Left renal pelvis (tissue), 4 donors: Measurements from ENCODE around the gene NELL1. TPM values are rescaled to one million over a fixed set of nuclear protein-coding genes. Genes with fewer than 3 reads are reported as not detected.

Experiments
- DNase-seq, 4 donors: peaks; one replicate each; pipeline ENCODE4 v3.0.0-alpha.2; 2013; ENCODE audit warnings: low read depth in 4 of 4, low spot score in 3 of 4
- polyA plus RNA-seq, 4 donors: library from polyadenylated mRNA; unstranded; fragments of 120-200 nt; gene quantifications; one replicate each; pipeline ENCODE4 v1.2.1, GENCODE V29; 2013; ENCODE audit not compliant: insufficient read length in 4 of 4

NELL1 gene
- polyA plus RNA-seq, 4 donors, result 0.98 to 3.6 (median 2.6) TPM

DNA sequence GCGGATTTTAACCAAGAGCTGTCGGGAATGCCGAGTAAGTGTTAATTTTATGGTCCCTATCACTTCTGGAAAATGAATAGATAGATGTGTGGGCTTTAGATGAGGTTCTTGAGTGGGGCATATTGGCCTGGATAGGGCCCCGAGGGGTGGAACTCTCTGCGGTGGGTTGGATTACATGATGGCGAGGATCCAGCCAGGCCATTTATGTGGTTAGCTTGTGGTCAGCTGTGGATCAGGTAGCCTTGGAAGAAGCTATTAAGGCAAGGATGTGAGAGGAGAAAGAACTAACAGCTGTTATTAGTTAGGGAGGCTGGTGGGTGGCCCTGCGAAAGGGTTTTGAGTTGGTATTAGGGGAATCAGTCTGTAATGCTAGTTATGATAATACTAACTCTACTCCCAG lies 268.4 kb downstream of the NELL1 start:
- DNase-seq, result no peak

DNA sequence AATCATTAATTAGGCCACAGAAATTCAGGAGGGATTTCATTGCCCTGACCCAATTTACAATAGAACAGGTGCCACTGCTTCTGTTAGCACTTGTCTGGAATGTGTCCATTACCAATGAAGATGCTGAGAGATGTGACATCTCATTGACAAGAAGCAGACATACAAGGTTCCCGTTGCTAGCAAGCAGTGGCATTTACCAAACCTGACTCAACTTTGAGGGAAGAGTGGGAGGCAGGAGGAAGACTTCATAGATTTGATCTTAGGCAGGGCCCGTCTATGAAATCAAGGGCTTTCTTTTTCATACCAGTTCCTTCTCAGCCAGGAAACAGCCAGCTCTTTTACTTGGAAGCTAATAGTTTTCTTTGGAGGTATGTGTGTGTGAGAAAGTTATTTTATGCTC lies 280.2 kb downstream of the NELL1 start:
- no peak for DNase-seq

- DNase-seq, result no peak
Measured at GRCh38 chr11:20962581-20962980, 293.2 kb downstream of the NELL1 start.

DNA sequence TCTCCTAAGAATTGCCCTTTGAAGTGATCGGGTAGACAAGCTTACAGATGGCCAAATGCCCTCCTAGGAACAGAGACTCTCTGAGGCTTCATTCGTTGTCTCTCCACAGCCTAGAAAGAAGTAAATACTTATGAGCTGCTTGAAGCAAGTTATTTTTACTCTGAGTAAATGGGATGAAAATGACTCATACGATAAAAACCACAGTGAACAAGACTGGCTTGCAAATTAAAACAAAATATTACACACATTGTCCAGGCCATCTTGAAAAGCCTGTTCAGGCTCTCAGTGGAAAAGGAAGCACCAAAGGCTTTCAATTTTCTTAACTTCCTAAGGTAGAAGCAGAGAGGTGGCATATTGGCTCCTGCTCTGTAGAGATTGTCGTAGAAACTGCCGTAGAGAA lies 294.2 kb downstream of the NELL1 start:
- no peak for DNase-seq

- DNase-seq, result no peak
Measured at GRCh38 chr11:20964985-20965384, 295.6 kb downstream of the NELL1 start.

GRCh38 chr11:20966489-20966888 lies 297.1 kb downstream of the NELL1 start:
- no peak for DNase-seq

DNA sequence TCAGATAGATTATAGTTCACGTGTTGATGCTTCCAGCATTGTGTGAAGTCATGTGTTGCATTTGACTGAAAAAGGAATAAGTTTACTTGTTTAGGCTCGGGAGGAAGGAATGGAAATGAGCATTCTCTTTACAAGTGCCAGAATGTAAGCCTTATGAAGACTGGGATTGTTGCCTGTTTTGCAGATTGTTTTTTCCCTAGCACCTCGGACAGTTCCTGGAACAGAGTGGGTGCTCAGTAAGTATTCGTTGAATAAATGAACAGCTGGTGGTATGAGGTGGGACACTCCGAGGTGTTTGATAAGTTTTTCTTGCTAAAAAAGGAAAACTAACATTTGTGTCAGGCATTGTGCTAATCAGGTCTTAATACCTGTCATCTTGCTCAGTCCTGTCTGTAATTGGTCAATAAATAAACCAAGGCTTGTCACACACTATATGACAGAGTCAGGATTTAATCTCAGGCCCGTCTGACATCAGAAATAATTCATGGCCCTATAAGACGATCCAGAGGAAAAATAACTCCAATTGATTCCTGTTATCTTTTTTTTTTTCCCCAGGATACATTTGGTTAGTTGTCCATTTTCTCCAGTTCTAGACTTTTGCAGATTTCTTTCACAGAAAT lies 304.7 kb downstream of the NELL1 start:
- no peak for DNase-seq

- DNase-seq, result no peak
Measured at GRCh38 chr11:20980736-20981135, 311.4 kb downstream of the NELL1 start.

DNA sequence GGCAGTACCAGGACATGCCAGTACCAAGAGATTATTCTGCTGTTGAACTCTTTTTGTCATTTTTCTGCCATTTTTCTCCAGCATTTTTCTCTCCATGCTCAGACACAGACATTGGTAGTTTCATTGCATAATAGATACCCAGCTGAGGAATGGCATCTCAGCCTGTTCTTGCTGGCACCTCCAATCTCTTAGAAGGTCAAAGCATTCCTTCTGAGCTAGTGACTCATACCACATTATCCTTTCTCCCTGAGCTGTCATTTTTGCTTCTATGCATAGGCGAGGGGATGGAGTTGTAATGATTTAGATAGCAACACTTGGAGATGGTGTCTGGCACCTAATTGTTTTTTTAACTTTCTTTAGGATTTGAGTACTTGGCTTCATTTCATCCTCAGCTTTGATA lies 321.1 kb downstream of the NELL1 start:
- DNase-seq, result no peak

- no peak for DNase-seq
Measured at GRCh38 chr11:20991471-20991870, 322.1 kb downstream of the NELL1 start.

- DNase-seq, result no peak
Measured at GRCh38 chr11:21007297-21007696, 337.9 kb downstream of the NELL1 start.

GRCh38 chr11:21018248-21018647 lies 348.9 kb downstream of the NELL1 start:
- no peak for DNase-seq

DNA sequence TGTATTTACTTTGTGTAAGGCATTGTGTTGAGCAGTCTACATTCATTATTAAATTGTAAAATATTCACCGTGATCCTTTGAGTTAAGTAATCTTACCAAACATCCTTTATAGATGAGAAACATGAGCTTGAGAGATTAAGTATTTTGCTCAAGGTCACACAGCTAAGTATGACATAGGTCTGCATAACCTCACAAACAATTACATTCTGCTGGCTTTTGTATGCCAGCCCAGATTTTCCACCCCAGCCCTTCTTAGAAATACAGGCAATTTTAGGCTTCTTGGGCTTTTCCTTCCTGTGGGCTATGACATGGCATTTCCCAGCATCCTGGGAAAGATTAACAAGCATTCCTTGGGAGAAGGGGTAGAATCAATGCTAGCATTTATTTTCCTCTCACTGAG lies 357.3 kb downstream of the NELL1 start:
- no peak for DNase-seq

GRCh38 chr11:21037850-21038249 lies 368.5 kb downstream of the NELL1 start:
- no peak for DNase-seq

DNA sequence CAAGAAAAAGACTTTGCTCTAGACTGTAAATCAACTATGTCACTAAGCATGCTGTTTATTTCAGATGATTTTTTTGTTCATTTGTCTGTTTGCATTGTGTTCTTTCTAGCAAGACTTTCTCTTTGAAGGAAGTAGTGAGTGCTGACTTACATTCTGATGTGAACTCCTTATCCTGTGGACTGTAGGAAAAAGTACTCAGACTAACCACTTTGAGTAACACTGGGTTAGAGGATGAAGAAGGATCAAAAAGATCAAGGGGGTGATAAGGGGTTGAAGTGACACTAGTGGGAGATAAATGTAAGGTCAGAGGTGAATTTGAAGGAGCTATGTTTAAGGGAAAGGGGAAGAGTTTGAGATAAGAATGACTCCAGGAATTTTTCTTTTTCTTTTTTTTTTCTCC lies 369.4 kb downstream of the NELL1 start:
- no peak for DNase-seq

GRCh38 chr11:21040630-21041029 lies 371.2 kb downstream of the NELL1 start:
- DNase-seq, result no peak

DNA sequence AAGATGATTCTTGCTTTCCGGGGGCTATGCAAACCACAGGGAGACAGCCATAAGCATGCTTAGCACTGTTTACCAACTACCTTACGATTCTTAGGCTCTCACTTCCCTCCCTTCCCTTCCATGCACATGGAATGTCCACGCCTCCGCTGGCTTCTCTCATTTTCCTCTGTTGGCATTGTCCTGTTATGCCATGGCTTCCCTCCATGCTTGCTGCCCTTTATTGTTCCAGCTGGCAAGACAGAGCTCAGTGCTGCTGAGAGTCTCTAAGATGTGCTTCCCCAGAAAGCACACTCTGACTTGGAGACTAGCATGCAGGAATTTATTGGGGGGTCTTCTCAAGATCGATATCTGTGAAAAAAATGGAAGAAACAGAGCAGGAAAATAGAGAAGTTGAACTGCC lies 379.2 kb downstream of the NELL1 start:
- DNase-seq, result no peak

GRCh38 chr11:21053466-21053865 lies 384.1 kb downstream of the NELL1 start:
- DNase-seq, result no peak

GRCh38 chr11:21056644-21057043 lies 387.3 kb downstream of the NELL1 start:
- no peak for DNase-seq

DNA sequence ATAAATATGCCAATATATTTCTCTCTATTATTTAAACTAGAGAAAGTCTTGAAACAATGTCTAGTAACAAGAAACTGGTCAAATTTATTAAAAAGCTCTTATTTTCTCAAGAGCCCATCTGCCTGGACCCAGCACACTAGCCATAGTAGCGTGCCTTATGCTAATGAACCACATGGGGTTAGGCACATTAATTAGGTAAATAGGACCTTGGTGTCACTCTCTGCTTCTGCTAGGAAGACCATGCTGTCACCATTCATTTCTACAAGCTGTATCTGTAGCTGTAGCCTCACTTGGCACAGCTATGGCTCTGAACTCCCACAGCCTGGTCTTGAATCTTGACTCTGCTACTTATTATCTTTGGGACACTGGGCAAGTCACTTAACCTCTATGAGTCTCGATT lies 390.5 kb downstream of the NELL1 start:
- no peak for DNase-seq

DNA sequence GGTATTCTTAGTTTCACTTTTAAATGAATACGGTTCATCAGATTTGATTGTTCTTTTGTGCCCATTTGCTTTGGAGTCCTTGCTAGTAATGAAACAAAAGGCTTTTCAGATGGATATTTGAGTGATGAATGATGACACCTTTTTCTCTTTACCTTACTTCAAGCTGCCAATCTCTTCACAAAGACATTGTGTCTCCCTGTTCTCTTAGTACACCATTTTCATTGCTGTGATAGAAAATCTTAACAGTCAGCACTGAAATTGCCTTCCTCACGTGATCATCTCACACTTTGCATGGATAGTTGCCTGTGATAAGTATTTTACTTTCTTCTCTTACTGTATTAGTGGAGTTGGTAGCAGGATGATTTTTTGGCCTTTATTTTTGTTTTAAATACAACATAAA lies 396.6 kb downstream of the NELL1 start:
- no peak for DNase-seq

DNA sequence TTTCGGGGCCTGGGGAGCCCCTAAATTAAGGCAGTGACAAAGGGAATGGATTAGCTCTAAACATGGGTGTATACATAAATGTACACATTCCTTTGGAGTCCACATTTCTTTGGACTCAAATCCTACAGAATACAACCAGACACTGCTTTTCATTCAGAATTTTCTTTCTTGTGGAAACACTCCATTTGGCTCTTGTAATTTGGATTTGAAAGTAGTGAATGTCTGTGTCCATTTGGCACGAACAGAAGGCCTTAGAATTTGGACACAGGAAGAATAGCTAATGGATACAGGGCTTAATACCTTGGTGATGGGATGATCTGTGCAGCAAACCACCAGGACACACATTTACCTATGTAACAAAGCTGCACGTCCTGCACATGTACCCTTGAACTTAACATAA lies 399.5 kb downstream of the NELL1 start:
- DNase-seq, result no peak

GRCh38 chr11:21069909-21070308 lies 400.5 kb downstream of the NELL1 start:
- DNase-seq, result no peak
